GM12872 (cell line): ENCODE measurements around the gene MATCAP1.

Experiments used
- CTCF ChIP-seq: IDR thresholded peaks from 3 replicates; pipeline ENCODE4 v1.5.1; 2011; ENCODE audit warnings: low read depth, mild to moderate bottlenecking, low read length, moderate library complexity; ENCODE audit not compliant: insufficient read depth

Gene MATCAP1

DNA sequence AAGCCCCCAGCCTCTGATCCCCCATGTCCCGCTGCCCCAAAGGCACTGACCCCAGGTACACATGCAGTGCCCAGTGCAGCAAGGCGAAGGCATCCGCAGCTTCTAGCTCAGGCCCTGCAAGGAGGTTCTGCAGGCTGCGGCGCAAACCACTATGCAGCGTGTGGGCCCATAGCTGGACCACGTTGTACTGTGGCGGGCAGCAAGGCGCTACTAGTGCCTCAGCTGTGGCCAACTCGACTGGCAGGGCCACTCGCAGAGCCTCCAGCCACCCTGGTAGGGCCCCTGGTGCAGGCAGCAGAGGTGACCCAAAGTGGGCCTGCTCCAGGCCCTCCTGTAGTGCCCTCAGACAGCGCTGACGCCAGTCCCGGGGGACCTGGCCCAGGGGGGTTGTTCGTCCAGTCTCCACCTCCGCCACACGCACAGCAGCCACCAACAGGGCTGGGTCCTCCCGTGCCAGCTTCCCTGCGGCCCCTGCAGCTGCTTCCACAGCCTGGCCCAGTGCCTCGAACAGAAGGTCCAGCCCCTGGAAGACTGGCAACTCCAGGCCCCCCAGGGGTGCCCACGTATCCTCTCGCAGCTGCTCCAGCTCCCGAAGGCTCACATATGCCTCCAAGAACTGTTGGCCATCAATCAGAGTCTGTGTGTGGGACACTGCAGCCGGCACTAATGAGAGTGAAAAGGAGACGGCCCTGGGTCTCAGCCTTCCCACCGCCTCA, 3.6 kb upstream of the MATCAP1 start:
- no peak for TF ChIP-seq CTCF

- no peak for TF ChIP-seq CTCF
Observed at GRCh38 chr16:67186550-67186950, 2.8 kb upstream of the MATCAP1 start.

DNA sequence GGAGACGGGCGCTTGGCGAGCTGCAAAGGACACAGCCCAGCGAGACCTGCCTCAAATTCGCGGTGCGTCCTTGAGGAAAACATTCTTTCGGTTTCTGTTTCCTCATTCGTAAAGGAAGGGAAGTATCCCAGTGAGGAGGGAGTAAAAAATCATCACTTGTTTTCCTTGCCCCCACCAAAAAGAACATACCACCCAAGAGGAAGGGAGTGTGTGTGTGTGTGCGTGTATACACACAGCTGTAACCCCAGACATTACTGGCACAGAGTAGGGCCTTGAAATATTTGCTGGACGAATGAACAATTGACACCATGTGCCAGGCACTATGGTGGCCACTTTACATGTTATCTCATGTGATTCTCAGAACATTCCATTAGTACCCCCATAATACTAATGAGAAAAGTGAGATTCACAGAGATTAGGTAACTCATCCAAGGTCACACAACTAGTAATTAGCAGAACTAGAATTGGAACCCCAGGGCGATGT, 1.9 kb upstream of the MATCAP1 start:
- no peak for TF ChIP-seq CTCF

GRCh38 chr16:67184995-67185650, 1.4 kb upstream of the MATCAP1 start:
- peak; percentile 87 for TF ChIP-seq CTCF

GRCh38 chr16:67184453-67184994, 761 bp upstream of the MATCAP1 start:
- no peak for TF ChIP-seq CTCF

DNA sequence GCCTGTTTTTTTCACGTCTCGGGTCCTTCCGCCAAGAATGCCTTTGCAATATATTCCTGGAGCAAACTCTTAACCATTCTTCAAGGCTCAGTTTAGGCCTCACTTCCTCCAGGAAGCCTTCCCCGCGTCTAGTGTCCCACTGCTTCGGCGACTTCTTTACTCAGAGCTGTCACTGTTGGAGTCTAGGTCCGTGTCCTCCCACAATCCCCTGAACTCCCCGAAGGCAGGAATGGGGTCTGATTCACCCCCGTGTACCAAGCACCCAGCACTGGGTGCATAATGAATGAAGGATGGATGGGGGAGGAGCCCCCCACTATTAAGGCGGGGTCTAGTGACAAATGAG, 508 bp downstream of the MATCAP1 start:
- TF ChIP-seq CTCF: no peak

GRCh38 chr16:67182288-67182687, 1.5 kb downstream of the MATCAP1 start:
- no peak for TF ChIP-seq CTCF
